HG02943 (cell line): ENCODE data around the gene KLHL1.
A peak's percentile ranks its signal among the peaks of the same experiment; 100 is the strongest.

Experiments
- ATAC-seq: cut with Tn5 transposase; IDR thresholded peaks from one replicate; pipeline ENCODE4 v1.9.1; 2021; ENCODE audit warnings: mild to moderate bottlenecking, low read depth, moderate library complexity; ENCODE audit not compliant: unreplicated experiment

The KLHL1 gene

GRCh38 chr13:69882451-69882850 is 225.8 kb downstream of the KLHL1 start:
- no peak for ATAC-seq

GRCh38 chr13:69879936-69880335 is 228.3 kb downstream of the KLHL1 start:
- ATAC-seq: no peak

DNA sequence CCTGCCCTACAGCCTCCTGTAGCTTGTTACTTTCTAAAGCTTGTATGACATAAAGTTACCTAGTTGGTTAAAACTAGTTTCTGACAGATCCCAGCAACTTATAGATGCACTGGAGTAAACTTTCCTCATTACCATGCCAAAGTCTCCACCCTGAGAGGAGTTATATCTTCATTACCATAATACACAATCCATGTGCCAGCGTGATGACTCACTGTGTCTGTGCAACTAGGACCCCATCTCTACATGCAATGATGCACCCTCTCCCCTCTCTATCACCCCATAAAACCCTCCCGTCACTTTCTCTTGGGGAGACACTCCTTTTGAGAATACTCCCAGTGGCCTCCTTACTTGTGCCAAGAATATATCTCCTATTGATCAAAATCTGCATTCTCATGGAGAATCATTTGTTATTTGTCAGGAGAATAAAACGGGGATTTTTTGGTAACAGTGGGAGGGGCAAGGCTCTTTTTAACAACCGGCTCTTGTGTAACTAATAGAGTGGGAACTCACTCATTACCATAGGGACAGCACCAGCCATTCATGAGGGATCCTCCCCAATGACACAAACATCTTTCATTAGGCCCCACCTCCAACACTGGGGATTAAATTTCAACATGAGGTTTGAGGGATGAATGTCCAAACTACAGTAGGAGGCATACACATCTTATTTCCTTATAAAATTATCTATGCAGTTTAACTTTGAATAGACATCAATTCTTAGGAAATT is 235.8 kb downstream of the KLHL1 start:
- no peak for ATAC-seq

DNA sequence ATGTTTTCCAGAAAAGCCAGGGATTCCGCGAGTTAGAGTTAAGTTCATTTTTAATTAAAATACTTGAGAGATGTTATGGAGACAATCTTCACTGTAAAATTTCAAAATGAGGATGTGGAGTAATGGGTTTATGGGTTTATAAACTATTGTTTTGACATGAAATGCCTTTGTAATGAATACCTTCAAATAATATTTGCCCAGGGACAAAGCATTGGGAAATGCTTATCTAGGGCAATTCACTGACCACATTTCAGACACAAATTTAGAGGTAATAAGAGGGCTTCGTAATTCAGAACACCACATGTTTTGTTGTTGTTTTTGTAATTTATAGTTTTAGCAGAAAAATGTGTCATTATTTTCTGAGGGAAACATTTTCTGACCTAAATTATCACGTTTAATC is 241.7 kb downstream of the KLHL1 start:
- no peak for ATAC-seq

DNA sequence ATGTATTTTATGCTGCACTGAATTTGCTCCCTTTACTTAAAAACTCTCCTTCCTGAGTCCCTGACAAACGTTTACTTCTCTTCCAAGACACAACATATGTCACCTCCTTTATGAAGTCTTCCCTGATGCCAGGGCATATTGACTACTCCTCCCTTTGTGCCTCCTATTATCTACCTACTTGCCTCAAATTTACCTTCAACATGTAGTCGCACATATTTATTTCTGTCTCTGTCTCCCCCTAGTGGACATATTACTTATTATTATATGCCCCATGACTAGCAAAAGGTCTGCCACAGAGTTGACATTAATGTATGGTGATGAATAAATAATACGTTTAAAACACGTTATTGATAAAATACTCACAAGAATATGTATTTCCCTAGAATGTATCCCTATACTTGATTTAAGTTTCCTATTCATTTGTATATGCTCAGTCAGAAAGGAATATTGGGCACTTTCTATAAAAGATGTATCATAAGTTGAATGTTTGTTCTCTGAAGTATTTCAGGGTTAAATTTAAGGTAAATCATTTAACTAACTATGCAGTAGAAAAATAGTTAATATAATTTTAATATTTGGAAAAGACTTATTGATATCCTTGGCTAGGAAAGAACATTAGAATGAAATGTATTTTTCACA is 250.9 kb downstream of the KLHL1 start:
- peak; percentile 85 for ATAC-seq

DNA sequence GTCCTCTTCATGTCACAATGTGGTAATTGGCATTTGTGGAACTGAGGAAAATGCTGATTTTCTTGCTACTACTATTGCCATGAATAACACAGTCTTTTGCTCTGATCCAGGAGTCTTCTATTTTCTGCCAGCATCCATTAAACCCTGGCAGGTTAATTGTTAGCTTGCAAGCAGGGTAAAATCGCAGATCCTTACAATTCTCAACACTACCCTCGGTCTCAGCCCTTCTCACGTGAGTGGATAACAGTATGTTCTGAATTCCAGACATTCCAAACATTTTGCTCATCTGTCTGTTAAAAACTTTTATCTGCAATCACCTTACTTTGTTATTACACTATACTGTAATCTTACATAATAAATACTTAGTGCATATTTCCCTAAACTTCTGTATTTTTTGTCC is 251.9 kb downstream of the KLHL1 start:
- ATAC-seq: no peak

- ATAC-seq: no peak
Observed at GRCh38 chr13:69828527-69828926, 279.7 kb downstream of the KLHL1 start.

DNA sequence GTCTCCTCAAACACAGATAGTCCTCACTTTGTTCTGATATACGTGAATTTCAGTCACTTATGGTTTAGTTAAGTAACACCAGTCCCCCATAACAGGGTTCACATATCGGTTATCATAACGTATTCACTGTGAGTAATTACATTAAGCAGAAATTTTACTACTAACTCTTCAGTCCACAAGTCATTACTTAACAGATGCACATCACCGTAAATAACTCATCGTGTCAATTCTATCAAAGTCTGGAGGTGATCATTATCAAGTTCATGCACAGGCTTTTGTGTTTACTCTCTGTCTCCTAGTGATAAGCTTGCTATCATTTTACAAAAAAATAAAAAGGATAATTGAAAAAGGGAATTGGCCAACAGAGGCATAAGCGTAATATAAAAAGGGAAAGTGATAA is 288.1 kb downstream of the KLHL1 start:
- no peak for ATAC-seq

DNA sequence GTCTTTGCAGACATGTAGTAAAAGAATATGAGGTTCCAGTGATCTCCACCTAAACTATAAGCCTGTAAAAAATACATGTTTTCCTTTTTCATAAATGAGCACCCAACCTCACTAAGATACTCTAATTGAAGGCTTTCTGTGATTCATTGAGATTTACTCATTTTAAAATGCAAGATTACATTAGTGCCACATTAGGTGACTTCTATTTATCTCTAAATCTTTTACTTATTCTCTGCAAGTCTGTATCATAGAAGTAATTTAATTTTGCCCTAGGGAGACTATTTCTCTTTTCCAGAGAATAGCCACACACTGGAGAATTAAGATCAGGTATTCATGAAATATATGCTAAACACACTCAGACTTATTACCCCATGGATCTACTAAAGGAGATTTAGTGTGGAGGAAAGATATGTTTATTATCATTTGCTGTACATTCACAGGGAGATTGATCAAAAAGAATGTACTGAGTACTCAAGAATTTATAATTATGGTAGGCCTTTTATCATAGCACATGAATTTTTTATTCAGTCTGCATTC is 290.9 kb downstream of the KLHL1 start:
- no peak for ATAC-seq

GRCh38 chr13:69809152-69809551 is 299.1 kb downstream of the KLHL1 start:
- no peak for ATAC-seq

GRCh38 chr13:69796256-69796655 is 312.0 kb downstream of the KLHL1 start:
- ATAC-seq: no peak

DNA sequence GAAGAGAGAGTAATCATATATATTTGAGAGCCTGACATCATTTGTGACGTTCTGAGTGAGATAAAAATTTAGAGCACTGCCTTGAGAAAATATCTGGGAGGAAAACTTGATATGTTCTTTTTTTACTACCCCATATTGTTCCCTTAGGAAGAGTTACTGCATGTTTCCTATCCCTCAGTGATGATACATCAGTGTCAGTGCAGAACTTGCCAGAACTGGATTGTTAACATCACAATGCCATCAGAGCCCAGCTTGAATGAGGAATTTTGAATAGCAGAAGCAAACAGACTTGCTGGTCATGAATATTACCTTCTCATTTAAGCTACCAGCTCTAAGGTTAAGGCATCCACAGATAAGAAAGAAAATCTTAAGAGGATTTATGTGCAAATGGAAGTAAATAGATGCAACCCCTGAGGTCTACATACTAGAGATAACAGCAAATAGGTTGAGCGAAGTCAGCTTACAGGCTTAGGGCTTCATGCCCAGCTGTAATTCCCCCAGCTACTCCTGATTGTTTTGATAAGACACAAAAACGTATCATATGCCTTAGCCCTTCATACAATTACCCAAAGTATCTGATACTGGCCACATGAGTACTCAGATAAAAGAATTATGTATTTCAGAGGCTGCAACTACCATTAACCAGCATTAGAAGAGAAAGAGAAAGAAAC is 314.3 kb downstream of the KLHL1 start:
- ATAC-seq: no peak

GRCh38 chr13:69776937-69777336 is 331.3 kb downstream of the KLHL1 start:
- no peak for ATAC-seq

DNA sequence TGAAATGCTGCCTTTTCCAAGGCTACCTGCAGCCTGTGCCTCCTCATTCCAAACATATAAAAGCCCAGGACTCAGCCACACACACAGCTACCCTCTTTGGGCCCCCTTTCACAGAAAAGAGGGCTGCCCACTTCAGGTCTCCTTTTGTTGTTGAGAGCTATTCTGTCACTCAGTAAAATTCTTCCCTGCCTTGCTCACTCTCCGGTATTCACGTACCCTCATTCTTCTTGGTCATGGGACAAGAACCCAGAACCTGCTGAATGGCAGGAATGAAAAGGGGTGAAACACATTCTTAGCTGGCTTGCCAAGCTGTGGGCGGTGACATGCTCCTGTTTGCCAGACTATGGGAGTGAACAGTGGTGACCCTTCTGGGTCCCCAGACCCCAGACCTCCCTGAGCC is 338.6 kb downstream of the KLHL1 start:
- ATAC-seq: no peak

GRCh38 chr13:69761581-69761980 is 346.7 kb downstream of the KLHL1 start:
- no peak for ATAC-seq

DNA sequence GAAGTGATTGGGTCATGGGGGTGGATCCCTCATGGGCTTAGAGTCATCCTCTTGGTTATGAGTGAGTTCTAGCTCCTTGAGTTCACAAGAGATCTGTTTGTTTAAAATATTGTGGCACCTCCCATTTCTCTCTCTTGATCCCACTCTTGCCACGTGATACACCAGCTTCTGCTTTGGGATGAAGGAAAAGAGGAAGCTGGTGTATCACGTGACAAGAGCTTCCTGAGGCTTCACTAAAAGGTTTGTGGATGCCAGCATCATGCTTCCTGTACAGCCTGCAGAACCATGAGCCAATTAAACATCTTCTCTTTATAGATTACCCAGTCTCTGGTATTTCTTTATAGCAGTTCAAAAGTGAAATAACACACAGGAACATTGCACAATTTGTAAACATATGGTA is 353.2 kb downstream of the KLHL1 start:
- ATAC-seq: no peak

GRCh38 chr13:69751259-69751658 is 357.0 kb downstream of the KLHL1 start:
- no peak for ATAC-seq

DNA sequence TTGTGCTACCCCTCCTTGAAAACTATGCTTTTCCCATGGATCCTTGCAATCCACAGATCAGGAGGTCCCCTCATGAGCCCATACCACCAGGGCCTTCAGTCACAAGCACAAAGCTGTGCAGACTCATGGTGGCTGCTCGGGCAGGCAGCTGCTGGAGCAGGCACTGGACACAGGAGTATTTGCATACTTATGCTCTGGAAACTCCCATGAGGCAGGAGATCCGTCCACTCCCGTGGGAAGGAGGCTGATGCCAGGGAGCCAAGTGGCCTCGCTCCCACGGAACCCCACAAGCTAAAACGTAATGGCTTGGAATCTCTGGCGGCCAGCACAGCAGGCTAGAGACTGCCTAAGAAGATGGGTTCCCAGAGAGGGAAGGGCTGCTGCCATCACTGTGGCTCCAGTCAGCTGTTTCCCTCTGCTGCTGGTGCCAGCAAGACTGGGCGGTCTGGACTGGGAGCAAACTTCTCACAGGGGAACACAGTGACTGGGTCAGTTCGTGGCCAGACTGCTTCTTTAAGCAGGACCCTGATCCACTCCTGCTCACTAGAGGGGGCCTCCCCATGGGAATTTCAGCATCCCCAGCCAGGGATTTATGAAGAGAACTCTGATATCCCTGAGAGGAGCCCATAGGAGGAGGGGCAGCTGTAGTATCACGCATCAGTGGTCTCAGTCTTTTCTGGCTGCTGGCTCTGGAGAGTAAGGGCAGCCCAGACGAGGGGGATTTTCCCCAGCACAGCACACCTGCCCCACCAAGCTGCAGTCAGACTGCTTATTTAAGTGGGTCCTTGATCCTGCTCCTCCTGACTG is 370.9 kb downstream of the KLHL1 start:
- no peak for ATAC-seq

DNA sequence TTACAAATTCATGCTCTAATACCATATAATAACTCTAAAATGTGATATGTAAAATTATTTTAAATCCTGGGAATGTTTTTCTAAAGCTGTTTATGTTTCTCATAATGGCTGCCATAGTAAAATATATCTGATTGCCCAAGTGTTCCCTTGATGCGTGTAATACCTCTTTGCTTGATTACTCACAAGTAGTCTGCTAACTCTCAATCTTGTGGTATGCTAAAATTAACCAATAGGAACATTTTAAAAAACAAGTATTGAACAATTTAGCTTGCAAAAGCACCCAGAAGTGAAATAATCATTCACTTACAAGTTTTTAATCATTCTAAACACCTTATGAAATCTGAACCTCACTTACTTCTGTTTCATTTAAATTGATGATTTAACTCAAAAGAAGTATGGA is 386.6 kb downstream of the KLHL1 start:
- no peak for ATAC-seq

DNA sequence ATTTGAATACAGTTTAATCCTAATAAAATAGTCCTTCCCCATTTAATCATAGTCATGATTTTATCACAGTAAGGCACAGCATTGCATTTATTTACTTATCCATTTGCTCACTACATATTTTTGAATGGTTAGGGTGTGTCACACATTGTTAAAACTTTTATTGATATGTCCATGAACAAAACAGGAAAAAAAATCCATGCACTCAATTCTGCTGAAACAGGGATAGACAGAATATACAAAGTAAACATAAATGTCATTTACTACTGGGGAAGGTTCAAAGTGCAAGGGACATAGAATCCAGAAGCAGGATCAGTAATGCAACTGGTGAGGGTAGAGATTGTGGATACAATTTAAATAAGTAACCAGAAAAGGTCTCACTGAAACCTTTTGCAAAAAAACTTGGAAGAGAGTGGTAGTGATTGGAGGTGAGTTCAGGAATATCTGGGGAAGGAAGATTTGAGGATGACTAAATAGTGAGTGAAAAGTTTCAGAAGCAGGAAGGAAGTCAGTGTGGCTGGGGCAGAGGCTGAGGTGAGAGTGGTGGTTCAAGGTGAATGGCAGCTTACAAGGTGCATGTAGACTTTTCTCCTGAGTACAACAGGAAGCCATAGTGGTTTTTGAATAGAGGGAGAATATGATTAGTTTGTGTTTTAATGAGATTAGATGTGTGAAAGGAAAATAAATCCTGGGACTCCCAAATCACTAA is 387.8 kb downstream of the KLHL1 start:
- ATAC-seq: no peak
